SK-N-SH (cell line): Measurements from ENCODE around the gene SMIM29. TPM values are rescaled to one million over a fixed set of nuclear protein-coding genes. Genes with fewer than 3 reads are reported as not detected.

ENCODE experiments used
- CTCF ChIA-PET: fragments of 300-600, 350-600 bp; formaldehyde crosslinking; extraction: SDS; loops from one replicate; lab custom pipeline; 2021; lab: Yijun Ruan, JAX
- POLR2A ChIA-PET: fragments of 350-600 bp; sonication (Branson Sonifier 250); formaldehyde crosslinking; extraction: SDS; loops from one replicate; lab custom pipeline; 2020; ENCODE audit warnings: antibody characterized with exemption, inconsistent platforms; lab: Yijun Ruan, JAX
- DNase-seq: peaks from one replicate; pipeline ENCODE4 v3.0.0; 2012
- H2AFZ ChIP-seq: fragments of 200-600 bp; sonication (generic); 2 replicates; pipeline ENCODE4 v1.8.1; 2016; ENCODE audit warnings: antibody characterized with exemption, mild to moderate bottlenecking, low read depth
- H3F3A ChIP-seq: fragments of 200-600 bp; sonication (generic); replicated peaks from 2 replicates; pipeline ENCODE3; 2016; ENCODE audit warnings: antibody characterized with exemption, mild to moderate bottlenecking; ENCODE audit not compliant: insufficient read depth
- H3K27ac ChIP-seq, 2 experiments: fragments of 200-500 bp in 1 of 2; fragments of 200-600 bp in 1 of 2; sonication (Bioruptor generic) in 1 of 2; sonication (generic), shearing (Covaris generic) in 1 of 2; 2 replicates each; pipeline versions ENCODE4 v1.5.1 to v1.6.1; 2014 to 2016; ENCODE audit warnings: low read depth in 2 of 2, inconsistent platforms in 1 of 2, low read length in 1 of 2, mild to moderate bottlenecking in 1 of 2, mixed read lengths in 1 of 2
- H3K27me3 ChIP-seq: fragments of 200-600 bp; sonication (generic), shearing (Covaris generic); 2 replicates; pipeline ENCODE4 v1.6.1; 2016; ENCODE audit warnings: mixed run types; ENCODE audit not compliant: insufficient read depth
- H3K36me3 ChIP-seq, 2 experiments: fragments of 200-500 bp in 1 of 2; fragments of 200-600 bp in 1 of 2; sonication (Bioruptor generic) in 1 of 2; sonication (generic) in 1 of 2; replicated peaks in 1 of 2; 2 replicates each; pipeline versions ENCODE3 to v1.5.1; 2014 to 2016; ENCODE audit warnings: low read length in 1 of 2, mild to moderate bottlenecking in 1 of 2; ENCODE audit not compliant: insufficient read depth in 2 of 2, control insufficient read depth in 1 of 2
- H3K4me1 ChIP-seq, 2 experiments: fragments of 200-500 bp in 1 of 2; fragments of 200-600 bp in 1 of 2; sonication (Bioruptor generic) in 1 of 2; sonication (generic), shearing (Covaris generic) in 1 of 2; 2 replicates each; pipeline versions ENCODE4 v1.5.1 to v1.6.1; 2014 to 2016; ENCODE audit warnings: low read depth in 1 of 2, low read length in 1 of 2, mixed run types in 1 of 2; ENCODE audit not compliant: insufficient read depth in 2 of 2, control insufficient read depth in 1 of 2
- H3K4me2 ChIP-seq: fragments of 200-600 bp; sonication (generic), shearing (Covaris generic); 2 replicates; pipeline ENCODE4 v1.6.1; 2017; ENCODE audit warnings: mixed run types
- H3K4me3 ChIP-seq, 2 experiments: fragments of 200-500 bp in 1 of 2; fragments of 200-600 bp in 1 of 2; sonication (Bioruptor generic) in 1 of 2; sonication (generic), shearing (Covaris generic) in 1 of 2; 2 replicates each; pipeline versions ENCODE4 v1.5.1 to v1.8.1; 2014 to 2016; ENCODE audit warnings: low read depth in 2 of 2, inconsistent platforms in 1 of 2, low read length in 1 of 2, mild to moderate bottlenecking in 1 of 2, mixed read lengths in 1 of 2, moderate library complexity in 1 of 2
- H3K79me2 ChIP-seq: fragments of 200-600 bp; sonication (generic); 2 replicates; pipeline ENCODE4 v1.8.1; 2017; ENCODE audit warnings: mild to moderate bottlenecking; ENCODE audit not compliant: insufficient read depth
- H3K9ac ChIP-seq: fragments of 200-600 bp; sonication (generic); 2 replicates; pipeline ENCODE4 v1.6.1; 2017; ENCODE audit warnings: mixed run types
- H3K9me2 ChIP-seq: fragments of 200-600 bp; sonication (generic); 2 replicates; pipeline ENCODE4 v1.6.1; 2017; ENCODE audit warnings: mixed run types
- H3K9me3 ChIP-seq: fragments of 200-600 bp; sonication (generic); 2 replicates; pipeline ENCODE4 v1.6.1; 2017; ENCODE audit warnings: mixed run types, mild to moderate bottlenecking, moderate library complexity
- H4K20me1 ChIP-seq: fragments of 200-600 bp; sonication (generic); 2 replicates; pipeline ENCODE4 v1.6.1; 2017; ENCODE audit warnings: mild to moderate bottlenecking, mixed run types; ENCODE audit not compliant: insufficient read depth
- ELF1 ChIP-seq: IDR thresholded peaks from 2 replicates; pipeline ENCODE4 v1.4.0; 2012
- GABPA ChIP-seq: IDR thresholded peaks from 2 replicates; pipeline ENCODE4 v1.4.0; 2012; ENCODE audit warnings: low read depth, mild to moderate bottlenecking
- GATA2 ChIP-seq: sonication (generic); formaldehyde crosslinking; IDR thresholded peaks from 2 replicates; pipeline ENCODE4 v1.5.0; 2020; ENCODE audit warnings: mild to moderate bottlenecking, missing genetic modification reagents
- MAX ChIP-seq: IDR thresholded peaks from 2 replicates; pipeline ENCODE4 v1.4.0; 2012; ENCODE audit warnings: low read depth
- NFIC ChIP-seq: IDR thresholded peaks from 2 replicates; pipeline ENCODE4 v1.4.0; 2012; ENCODE audit warnings: borderline replicate concordance
- RFX5 ChIP-seq: IDR thresholded peaks from 2 replicates; pipeline ENCODE4 v1.6.1; 2012; ENCODE audit warnings: mild to moderate bottlenecking, improper control_type of control experiment, low read length
- RXRA ChIP-seq: IDR thresholded peaks from 2 replicates; pipeline ENCODE4 v1.4.0; 2012; ENCODE audit warnings: low read depth, mild to moderate bottlenecking, borderline replicate concordance
- SMC3 ChIP-seq: IDR thresholded peaks from 2 replicates; pipeline ENCODE4 v1.6.1; 2012; ENCODE audit warnings: low read depth, low read length, improper control_type of control experiment
- TAF1 ChIP-seq: IDR thresholded peaks from 2 replicates; pipeline ENCODE4 v1.6.1; 2012; ENCODE audit warnings: low read depth, mild to moderate bottlenecking, low read length, moderate library complexity, borderline replicate concordance
- USF1 ChIP-seq: IDR thresholded peaks from 2 replicates; pipeline ENCODE4 v1.4.0; 2012; ENCODE audit warnings: low read depth, borderline replicate concordance
- WGBS: methylation state at CpG from one replicate; pipeline ENCODE4 v1.1.6; 2017; ENCODE audit warnings: low lambda C conversion rate; 5-methylcytosine and 5-hydroxymethylcytosine counted together
- polyA plus RNA-seq, 3 experiments: library from polyadenylated mRNA; depleted of rRNA; stranded (reverse); fragments of >200 nt; gene quantifications; 2 replicates each; pipeline ENCODE4 v1.2.3, GENCODE V29; 2012
- TF ChIP-seq, protein P1 (sequence below): fragments of 150-350 bp; IDR thresholded peaks from 2 replicates; pipeline ENCODE4 v1.6.1; 2017; ENCODE audit warnings: antibody characterized with exemption, low read length, low read depth, borderline replicate concordance

The SMIM29 gene
- polyA plus RNA-seq, 1 of the 3 experiments (the other 2 are of a cell fraction) = 50.2 TPM

DNA sequence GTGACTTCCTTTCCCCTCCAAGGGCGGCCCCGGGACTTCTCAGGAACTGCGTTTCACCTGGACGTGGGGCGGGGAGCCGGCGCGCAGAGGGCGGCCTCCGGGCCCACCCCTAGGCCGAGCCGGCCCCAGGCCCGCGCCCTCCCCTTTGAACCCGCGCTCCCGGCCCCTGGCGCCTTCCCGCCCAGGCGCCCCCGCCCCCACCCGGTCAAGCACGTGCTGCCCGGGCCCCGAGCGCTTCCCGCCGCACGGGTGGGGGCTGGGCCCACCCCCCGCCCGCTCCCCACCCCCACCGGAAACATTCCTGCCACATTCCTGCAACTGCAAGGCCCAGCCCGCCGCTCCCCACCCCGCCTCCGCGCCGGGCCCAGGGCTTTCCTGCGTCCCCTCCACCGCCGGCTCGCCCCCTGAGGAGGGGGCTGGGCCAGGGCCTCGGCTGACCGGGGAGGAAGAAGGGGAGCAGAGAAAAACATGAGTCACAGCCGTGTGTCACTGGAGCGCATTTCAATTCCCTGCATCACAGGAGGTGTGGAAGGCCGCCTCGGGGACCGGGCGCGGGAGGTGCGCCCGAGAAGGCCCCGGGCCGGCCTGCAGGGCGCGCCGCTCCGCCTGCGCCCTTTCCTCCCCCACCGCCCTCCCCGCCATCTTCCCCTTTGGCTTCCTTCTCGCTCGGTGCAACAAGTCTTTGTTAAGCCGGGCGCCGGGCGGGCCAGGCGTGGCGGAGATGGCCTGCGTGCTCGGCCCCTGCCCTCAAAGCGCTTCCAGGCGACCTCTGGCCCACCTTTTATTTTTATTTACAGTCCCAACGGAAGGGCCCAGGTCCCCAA lies 13.3 kb downstream of the SMIM29 start:
- Histone ChIP-seq H2AFZ (no peak overlapping the region), H3K4me3 (no peak overlapping the region), H3K4me1 (peaks cover 9 to 18% of the 10 kb centered on the region in 2 experiments), H3K27me3 (no peaks in the 10 kb centered on the region), H3K4me2 (peak overlapping the region; percentile 78; the same call in 1 of the 2 replicates), H3K9me2 (no peaks in the 10 kb centered on the region), H3K9me3 (no peaks in the 10 kb centered on the region), H3F3A (peaks cover 18% of the 10 kb centered on the region), H3K36me3 (no peaks in the 10 kb centered on the region), H4K20me1 (no peaks in the 10 kb centered on the region), H3K27ac (no peak overlapping the region), H3K9ac (no peak overlapping the region), H3K79me2 (peaks cover 30% of the 10 kb centered on the region)
- TF ChIP-seq USF1 (no peak), RXRA (no peak), NFIC (no peak), GATA2 (CRISPR knock-in tag) (no peak), RFX5 (no peak), ELF1 (no peak), SMC3 (no peak)
- no peak for DNase-seq
- 84% methylated on average over 45 of the region's 75 CpGs for WGBS
- POLR2A ChIA-PET = interaction anchor here (1.1 to 1.7 kb wide), 2 partner anchors 12 to 14 kb away, joined by 3 to 15 read pairs; partner anchors contain the start of gene SMIM29
- CTCF ChIA-PET = interaction anchor here (1.6 to 2.0 kb wide), 2 partner anchors 11 to 39 kb away, joined by 8 to 18 read pairs; no protein-coding TSS in a partner anchor

DNA sequence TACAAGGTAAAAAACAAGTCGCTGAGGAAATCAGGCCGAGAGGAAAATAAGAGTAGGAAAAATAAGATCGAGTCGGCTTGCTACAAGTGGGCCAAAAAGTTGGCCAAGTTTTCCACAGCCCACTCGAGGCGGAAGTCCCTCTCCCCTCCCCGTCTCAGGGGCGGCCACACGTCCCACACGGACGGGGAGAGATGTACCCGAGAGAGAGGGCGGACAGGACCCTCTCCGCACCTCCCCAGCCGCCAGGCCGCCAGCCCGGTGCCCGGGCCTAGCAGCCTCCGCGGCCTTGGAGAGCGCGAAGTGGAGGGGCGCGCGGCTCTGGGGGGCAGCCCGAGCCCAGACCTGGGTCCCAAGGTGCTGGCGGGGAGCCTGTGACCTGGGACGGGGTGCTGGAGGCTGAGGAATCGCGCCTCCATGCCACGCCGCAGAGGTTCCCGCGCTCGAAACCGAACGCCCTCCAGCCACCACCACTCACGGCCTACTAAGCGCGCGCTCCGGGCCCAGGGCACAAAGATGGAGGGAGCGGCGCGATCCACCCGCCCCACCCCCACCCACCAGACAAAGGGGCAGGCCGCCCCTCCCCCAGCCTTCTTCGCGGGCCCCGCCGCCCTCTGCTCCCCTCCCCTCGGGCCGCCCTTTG lies 14.0 kb downstream of the SMIM29 start:
- Histone ChIP-seq H3K9ac (no peak overlapping the region), H4K20me1 (no peaks in the 10 kb centered on the region), H3K4me3 (no peak overlapping the region), H3K4me2 (no peak overlapping the region), H2AFZ (no peak overlapping the region), H3K27ac (no peak overlapping the region), H3K9me2 (no peaks in the 10 kb centered on the region), H3K4me1 (peaks cover 9 to 18% of the 10 kb centered on the region in 2 experiments), H3F3A (peaks cover 15% of the 10 kb centered on the region), H3K36me3 (no peaks in the 10 kb centered on the region), H3K9me3 (no peaks in the 10 kb centered on the region), H3K79me2 (peaks cover 23% of the 10 kb centered on the region), H3K27me3 (no peaks in the 10 kb centered on the region)
- DNase-seq = no peak
- TF ChIP-seq ELF1 (no peak), RXRA (no peak), MAX (no peak), GABPA (no peak), TAF1 (no peak)
- TF ChIP-seq, protein P1, sequence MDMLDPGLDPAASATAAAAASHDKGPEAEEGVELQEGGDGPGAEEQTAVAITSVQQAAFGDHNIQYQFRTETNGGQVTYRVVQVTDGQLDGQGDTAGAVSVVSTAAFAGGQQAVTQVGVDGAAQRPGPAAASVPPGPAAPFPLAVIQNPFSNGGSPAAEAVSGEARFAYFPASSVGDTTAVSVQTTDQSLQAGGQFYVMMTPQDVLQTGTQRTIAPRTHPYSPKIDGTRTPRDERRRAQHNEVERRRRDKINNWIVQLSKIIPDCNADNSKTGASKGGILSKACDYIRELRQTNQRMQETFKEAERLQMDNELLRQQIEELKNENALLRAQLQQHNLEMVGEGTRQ = no peak
- POLR2A ChIA-PET = no interaction called here
- CTCF ChIA-PET = no interaction called here
- 94% methylated on average over 28 of the region's 53 CpGs for WGBS
